ENCODE measurements around the gene DPYD. TPM values are rescaled to one million over a fixed set of nuclear protein-coding genes. Genes with fewer than 3 reads are reported as not detected.

DPYD gene
- total RNA-seq, 1 experiment from 2014 or later = 0.46 TPM

DNA sequence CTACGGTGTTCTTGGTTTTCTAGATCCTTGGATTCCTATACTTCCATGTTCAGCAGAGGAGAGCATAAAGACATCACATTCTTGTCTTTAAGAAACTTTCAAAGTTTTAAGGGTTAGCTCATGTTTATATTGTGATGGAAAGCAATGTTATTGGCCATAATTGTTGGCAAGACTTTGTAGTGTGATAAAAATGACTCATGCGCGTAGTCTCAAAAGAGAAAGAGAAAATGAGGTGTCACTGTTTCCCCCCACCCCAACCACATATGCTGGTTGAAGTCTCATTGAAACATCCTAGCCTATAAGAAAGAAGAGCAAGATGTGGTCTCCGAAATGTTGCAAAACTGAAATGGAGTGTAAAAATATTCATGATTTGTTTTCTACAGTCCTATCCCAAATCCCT lies 850.5 kb downstream of the DPYD start:
- Mint-ChIP-seq H3K4me3 (no peak overlapping the region), H3K4me1 (no peaks in the 10 kb centered on the region), H3K36me3 (no peaks in the 10 kb centered on the region), H3K27me3 (ENCODE audit: low read depth) (no peaks in the 10 kb centered on the region), H3K9me3 (peaks cover 16% of the 10 kb centered on the region), H3K27ac (no peak overlapping the region)
- TF ChIP-seq ZMAT4 (CRISPR knock-in tag; IDR thresholded peaks at IDR 0.05) = no peak
- TF ChIP-seq CREM (CRISPR knock-in tag; IDR thresholded peaks at IDR 0.05) = no peak
- no peak for TF ChIP-seq ELF4 (CRISPR knock-in tag; IDR thresholded peaks at IDR 0.05; ENCODE audit: low read depth)
- no peak for TF ChIP-seq CBFB (CRISPR knock-in tag; IDR thresholded peaks at IDR 0.05; ENCODE audit: low read depth)
- TF ChIP-seq NFATC4 (CRISPR knock-in tag; IDR thresholded peaks at IDR 0.05) = no peak
- TF ChIP-seq ERG (CRISPR knock-in tag; IDR thresholded peaks at IDR 0.05) = no peak
- TF ChIP-seq NFYB (CRISPR knock-in tag; conservative IDR thresholded peaks at IDR 0.05; ENCODE audit: low read depth) = no peak
- TF ChIP-seq, protein P1, sequence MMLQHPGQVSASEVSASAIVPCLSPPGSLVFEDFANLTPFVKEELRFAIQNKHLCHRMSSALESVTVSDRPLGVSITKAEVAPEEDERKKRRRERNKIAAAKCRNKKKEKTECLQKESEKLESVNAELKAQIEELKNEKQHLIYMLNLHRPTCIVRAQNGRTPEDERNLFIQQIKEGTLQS (CRISPR knock-in tag; conservative IDR thresholded peaks at IDR 0.05) = no peak
- TF ChIP-seq GRHL2 (CRISPR knock-in tag; IDR thresholded peaks at IDR 0.05; ENCODE audit: insufficient replicate concordance, severe bottlenecking) = no peak
- TF ChIP-seq ZNF425 (CRISPR knock-in tag; conservative IDR thresholded peaks at IDR 0.05) = no peak
- TF ChIP-seq CREB1 (CRISPR knock-in tag; IDR thresholded peaks at IDR 0.05) = no peak
- no peak for TF ChIP-seq AFF4 (CRISPR knock-in tag; IDR thresholded peaks at IDR 0.05; ENCODE audit: borderline replicate concordance)
- no peak for TF ChIP-seq SP1 (CRISPR knock-in tag; conservative IDR thresholded peaks at IDR 0.05)
- TF ChIP-seq, protein P2, sequence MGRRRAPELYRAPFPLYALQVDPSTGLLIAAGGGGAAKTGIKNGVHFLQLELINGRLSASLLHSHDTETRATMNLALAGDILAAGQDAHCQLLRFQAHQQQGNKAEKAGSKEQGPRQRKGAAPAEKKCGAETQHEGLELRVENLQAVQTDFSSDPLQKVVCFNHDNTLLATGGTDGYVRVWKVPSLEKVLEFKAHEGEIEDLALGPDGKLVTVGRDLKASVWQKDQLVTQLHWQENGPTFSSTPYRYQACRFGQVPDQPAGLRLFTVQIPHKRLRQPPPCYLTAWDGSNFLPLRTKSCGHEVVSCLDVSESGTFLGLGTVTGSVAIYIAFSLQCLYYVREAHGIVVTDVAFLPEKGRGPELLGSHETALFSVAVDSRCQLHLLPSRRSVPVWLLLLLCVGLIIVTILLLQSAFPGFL (CRISPR knock-in tag; IDR thresholded peaks at IDR 0.05; ENCODE audit: borderline replicate concordance) = no peak
- TF ChIP-seq SMAD3 (CRISPR knock-in tag; IDR thresholded peaks at IDR 0.05; ENCODE audit: borderline replicate concordance) = no peak
- TF ChIP-seq, protein P3, sequence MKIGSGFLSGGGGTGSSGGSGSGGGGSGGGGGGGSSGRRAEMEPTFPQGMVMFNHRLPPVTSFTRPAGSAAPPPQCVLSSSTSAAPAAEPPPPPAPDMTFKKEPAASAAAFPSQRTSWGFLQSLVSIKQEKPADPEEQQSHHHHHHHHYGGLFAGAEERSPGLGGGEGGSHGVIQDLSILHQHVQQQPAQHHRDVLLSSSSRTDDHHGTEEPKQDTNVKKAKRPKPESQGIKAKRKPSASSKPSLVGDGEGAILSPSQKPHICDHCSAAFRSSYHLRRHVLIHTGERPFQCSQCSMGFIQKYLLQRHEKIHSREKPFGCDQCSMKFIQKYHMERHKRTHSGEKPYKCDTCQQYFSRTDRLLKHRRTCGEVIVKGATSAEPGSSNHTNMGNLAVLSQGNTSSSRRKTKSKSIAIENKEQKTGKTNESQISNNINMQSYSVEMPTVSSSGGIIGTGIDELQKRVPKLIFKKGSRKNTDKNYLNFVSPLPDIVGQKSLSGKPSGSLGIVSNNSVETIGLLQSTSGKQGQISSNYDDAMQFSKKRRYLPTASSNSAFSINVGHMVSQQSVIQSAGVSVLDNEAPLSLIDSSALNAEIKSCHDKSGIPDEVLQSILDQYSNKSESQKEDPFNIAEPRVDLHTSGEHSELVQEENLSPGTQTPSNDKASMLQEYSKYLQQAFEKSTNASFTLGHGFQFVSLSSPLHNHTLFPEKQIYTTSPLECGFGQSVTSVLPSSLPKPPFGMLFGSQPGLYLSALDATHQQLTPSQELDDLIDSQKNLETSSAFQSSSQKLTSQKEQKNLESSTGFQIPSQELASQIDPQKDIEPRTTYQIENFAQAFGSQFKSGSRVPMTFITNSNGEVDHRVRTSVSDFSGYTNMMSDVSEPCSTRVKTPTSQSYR (CRISPR knock-in tag; IDR thresholded peaks at IDR 0.05) = no peak
- no peak for TF ChIP-seq SMAD4 (CRISPR knock-in tag; IDR thresholded peaks at IDR 0.05)
- TF ChIP-seq, protein P4, sequence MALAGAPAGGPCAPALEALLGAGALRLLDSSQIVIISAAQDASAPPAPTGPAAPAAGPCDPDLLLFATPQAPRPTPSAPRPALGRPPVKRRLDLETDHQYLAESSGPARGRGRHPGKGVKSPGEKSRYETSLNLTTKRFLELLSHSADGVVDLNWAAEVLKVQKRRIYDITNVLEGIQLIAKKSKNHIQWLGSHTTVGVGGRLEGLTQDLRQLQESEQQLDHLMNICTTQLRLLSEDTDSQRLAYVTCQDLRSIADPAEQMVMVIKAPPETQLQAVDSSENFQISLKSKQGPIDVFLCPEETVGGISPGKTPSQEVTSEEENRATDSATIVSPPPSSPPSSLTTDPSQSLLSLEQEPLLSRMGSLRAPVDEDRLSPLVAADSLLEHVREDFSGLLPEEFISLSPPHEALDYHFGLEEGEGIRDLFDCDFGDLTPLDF (CRISPR knock-in tag; IDR thresholded peaks at IDR 0.05) = no peak
- TF ChIP-seq FOXJ3 (CRISPR knock-in tag; IDR thresholded peaks at IDR 0.05; ENCODE audit: borderline replicate concordance) = no peak
- no peak for ATAC-seq
- ChIA-PET POLR2A (no interaction called here), CTCF (no interaction called here)
- DNase-seq (ENCODE audit: low spot score) = no peak

Data from WTC11 (cell line).